Measurements from ENCODE around the gene PARP11. TPM values are rescaled to one million over a fixed set of nuclear protein-coding genes. Genes with fewer than 3 reads are reported as not detected.
"Not testable (repeated sequence)": the region's sequence is repeated elsewhere in the genome, so short reads cannot be mapped to it uniquely, and the experiment has no call there.

Gene PARP11
- total RNA-seq, 1 donor from 2014 or later, result 10.8 TPM

DNA sequence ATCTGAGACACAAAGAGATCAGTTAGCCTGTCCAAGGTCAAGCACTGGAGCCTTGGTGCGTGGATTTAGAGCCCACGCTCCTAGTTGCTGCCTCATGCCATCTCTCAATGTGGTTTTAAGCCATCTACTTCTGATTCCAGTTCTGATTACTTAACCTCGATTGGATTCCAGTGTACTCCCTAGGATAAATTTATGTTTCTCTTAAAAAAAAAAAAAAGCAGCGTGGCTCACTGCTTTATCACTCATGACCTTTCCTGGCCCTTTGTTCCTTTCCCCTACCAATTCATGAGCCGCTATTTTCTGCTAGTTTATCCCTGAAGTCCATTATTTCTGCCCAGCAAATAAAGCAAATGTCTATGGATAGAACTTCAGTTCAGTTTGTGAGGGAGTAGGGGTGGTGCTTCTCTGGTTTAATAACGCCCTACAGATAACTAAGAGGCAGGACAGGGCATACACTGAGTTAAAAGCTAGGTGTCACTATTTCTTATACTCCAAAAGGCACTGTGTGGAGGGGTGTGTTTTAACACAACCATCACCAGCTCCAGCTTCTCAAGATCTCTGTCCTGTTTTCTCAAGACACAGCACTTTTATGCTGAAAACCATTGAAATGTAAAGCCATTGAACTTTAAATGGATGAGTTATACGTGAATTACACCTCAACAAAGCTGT, 9.8 kb upstream of the PARP11 start:
- peak; percentile 72 for DNase-seq (ENCODE audit: low spot score)

- no peak for DNase-seq (ENCODE audit: low spot score)
Observed at GRCh38 chr12:3882406-3882805, 9.2 kb upstream of the PARP11 start.

- DNase-seq (ENCODE audit: low spot score), result no peak
Observed at GRCh38 chr12:3881281-3881950, 8.2 kb upstream of the PARP11 start.

DNA sequence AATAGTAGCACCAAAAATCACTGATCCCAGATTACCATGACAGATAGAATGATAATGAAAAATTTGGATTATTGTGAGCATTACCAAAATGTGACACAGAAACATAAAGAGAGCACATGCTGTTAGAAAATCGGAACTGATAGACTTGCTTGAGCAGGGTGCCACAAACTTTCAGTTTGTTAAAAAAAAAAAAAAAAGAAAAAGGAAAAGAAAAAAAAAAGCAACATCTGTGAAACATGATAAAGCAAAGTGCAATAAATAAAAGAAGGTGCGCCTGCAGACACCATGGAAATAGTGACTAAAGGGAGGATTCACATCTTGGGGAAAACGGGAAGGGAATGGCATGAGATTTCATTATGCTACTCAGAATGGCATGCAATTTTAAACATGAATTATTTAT, 6.6 kb upstream of the PARP11 start:
- no peak for DNase-seq (ENCODE audit: low spot score)

GRCh38 chr12:3871356-3871755, 1.8 kb downstream of the PARP11 start:
- no peak for DNase-seq (ENCODE audit: low spot score)

- no peak for DNase-seq (ENCODE audit: low spot score)
Observed at GRCh38 chr12:3869865-3870264, 3.3 kb downstream of the PARP11 start.

DNA sequence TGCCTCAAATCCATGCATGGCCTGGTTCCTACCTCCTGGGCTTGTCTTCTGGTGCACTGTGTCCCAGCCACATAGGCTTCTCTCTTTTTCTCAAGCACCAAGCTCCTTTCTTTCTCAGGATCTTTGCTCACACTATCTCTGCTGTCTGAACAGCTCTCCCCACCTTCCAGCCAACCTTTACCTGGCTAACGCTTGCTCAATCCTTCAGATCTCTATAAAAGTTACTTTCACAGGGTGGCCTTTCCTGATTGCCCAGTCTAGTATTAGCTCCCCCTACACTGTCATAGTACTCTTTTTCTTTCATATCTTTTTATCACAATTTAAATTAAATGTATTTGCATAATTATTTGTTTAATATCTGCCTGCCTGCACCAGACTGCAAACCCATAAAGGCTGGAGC, 3.8 kb downstream of the PARP11 start:
- DNase-seq (ENCODE audit: low spot score), result no peak

DNA sequence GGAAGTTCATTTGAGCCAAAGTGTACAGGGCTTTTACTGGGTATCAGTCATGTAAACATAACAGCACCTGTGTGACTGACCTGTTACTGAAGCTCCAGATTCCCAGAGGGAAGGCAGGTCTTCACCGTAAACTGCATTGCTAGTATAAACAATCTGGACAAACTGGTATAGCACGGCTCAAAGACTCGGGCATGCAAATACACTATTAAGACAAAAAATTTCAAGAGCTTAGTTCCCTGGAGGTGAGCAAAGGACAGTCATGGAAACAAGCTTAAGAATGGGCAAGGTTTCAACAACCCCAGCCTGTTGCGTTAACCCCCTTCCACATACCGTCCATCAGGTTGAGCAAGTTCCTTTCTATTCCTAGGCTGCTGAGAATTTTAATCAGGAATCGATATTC, 9.4 kb downstream of the PARP11 start:
- peak; percentile 29 for DNase-seq (ENCODE audit: low spot score)

GRCh38 chr12:3842517-3842916, 30.7 kb downstream of the PARP11 start:
- DNase-seq (ENCODE audit: low spot score), result no peak

DNA sequence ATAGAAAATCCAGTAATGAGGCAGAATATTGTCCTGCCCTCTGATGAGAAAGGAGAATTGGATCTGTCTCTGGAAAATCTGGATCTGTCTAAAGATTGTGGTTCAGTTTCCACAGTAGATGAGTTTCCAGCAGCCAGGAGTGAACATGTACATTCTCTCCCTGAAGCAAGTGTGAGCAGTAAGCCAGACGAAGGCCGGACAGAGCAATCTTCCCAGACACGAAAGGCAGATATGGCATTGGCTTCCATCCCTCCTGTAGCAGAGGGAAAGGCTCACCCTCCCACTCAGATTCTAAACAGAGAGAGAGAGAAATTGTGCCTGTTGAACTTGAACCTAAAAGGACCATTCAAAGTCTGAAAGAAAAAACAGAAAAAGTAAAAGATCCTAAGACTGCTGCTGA, 31.4 kb downstream of the PARP11 start:
- no peak for DNase-seq (ENCODE audit: low spot score)

DNA sequence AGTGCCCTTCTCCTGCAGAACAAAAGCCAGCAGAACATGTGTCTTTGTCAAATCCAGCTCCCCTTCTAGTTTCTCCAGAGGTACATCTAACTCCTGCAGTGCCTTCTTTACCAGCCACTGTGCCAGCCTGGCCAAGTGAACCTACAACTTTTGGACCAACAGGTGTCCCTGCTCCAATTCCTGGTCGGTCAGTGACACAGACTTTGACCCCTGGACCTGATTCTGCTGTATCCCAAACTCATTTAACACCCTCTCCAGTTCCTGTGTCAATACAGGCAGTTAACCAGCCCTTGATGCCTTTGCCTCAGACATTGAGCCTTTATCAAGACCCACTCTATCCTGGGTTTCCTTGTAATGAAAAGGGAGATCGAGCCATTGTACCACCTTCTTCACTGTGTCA, 32.4 kb downstream of the PARP11 start:
- DNase-seq (ENCODE audit: low spot score), result not testable (repeated sequence)

GRCh38 chr12:3839745-3840144, 33.5 kb downstream of the PARP11 start:
- not testable (repeated sequence) for DNase-seq (ENCODE audit: low spot score)

GRCh38 chr12:3838701-3839548, 34.3 kb downstream of the PARP11 start:
- DNase-seq (ENCODE audit: low spot score), result not testable (repeated sequence)

DNA sequence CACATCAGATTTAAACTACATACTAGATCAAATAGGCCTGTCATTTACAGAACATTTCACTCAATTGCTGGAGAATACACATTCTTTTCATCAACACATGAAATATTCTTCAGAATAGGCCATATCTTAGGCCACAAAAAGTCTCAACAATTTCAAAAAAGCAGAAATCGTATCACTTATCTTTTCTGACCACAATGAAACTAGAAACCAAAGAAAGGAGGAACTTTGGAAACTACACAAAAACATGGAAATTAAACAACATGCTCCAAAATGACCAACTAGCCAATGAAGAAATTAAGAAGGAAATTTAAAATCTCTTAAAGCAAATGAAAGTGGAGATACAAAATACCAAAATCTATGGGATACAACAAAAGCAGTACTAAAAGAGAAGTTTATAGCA, 35.1 kb downstream of the PARP11 start:
- DNase-seq (ENCODE audit: low spot score), result no peak

DNA sequence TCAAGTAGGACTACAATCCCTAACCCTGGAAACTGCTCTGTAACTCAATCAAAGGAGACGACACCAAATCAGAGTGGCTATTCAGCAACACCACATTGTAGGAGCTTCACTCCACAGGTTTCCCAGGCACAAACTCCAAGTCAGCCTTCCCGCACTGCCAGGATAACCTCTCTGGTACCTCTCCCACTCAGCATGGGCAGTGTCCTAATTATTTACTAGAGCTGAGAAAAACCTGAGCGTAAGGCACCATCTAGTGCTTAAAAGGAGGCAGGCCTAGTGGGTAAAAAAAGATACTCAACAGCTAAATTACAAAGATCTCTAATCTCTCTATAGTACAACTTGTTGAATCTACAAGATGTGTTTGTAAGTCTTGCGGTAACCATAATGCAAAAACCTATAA, 36.1 kb downstream of the PARP11 start:
- no peak for DNase-seq (ENCODE audit: low spot score)

- no peak for DNase-seq (ENCODE audit: low spot score)
Observed at GRCh38 chr12:3836641-3837040, 36.6 kb downstream of the PARP11 start.

DNA sequence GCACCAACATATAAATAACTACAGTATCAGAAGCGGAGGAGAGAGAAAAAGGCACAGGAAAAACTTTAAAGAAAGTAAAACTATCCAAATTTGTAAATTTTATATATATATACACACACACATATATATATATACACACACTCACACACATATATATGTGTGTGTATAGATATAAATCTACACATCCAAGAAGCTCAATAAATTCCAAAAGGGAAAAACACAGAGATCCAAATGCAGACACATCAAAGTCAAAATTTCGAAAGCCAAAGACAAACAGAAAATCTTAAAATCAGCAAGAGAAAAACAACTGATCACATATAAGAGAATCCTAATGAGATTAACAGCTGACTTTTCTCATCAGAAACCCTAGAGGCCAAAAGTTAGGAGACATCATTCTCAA, 37.3 kb downstream of the PARP11 start:
- no peak for DNase-seq (ENCODE audit: low spot score)

DNA sequence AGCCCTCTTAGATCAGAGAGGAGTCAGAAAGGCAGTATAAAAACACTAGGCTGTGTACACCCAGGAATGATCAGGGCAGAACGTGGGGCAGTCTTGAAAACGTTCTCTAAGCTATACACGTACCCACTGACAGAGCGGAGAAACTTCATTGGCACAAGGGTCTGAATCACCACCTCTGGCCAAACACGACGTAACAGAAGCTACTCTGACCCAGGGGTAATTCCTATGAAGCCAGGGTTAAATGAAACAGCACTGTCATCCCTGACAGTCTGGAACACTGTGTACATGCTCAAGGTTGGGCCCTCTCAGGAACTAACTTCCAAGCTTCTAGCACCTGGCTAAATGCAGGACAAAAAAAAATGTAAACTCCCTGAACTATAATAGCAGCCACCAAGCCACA, 38.4 kb downstream of the PARP11 start:
- DNase-seq (ENCODE audit: low spot score), result no peak

- no peak for DNase-seq (ENCODE audit: low spot score)
Observed at GRCh38 chr12:3833670-3834310, 39.4 kb downstream of the PARP11 start.

DNA sequence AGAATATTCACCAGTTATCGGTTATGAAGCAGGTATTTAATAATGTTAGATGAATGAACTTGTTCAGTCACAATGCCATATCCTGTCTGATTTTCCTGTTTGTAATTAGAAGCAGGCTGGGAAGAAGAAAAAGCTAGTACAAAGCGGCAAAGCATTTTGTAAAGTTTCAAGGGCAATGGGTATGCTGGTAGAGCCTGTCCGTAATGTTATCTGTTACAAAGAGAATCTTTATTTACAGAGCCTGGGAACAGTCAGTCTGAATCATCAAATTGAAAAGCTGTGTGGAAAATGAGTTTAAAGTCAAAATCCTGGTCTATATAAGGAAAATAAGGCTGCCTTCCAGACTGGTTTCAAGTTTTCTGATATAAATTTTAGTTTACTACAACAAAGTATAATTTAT, 40.5 kb downstream of the PARP11 start:
- DNase-seq (ENCODE audit: low spot score), result peak; percentile 8

DNA sequence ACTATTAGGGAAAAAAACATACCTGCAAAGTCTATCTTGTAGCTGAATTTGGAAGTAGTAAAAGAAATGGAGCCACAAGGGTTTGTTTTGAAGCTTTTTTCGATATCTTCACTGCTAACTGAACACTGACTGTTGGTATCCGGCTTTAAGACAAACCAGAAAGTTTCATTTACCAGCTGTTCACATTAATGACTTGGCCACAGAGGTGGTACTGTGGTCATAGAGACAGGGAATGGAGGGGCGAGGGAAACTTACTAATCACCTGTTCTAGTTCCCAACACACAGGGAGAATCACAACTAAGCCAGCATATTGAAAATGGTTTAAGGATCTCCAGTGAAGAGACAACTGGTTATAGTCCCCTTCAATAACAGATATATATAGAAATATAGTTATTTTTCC, 44.3 kb downstream of the PARP11 start:
- DNase-seq (ENCODE audit: low spot score), result no peak
